PC-3 (cell line): ENCODE measurements around the gene ZNF469.

ENCODE experiments used
- EZH2 ChIP-seq: fragments of 300-600 bp; sonication (generic); IDR thresholded peaks from one replicate; pipeline ENCODE4 v1.6.1; 2017; ENCODE audit warnings: antibody characterized with exemption, mild to moderate bottlenecking, low read length; ENCODE audit not compliant: unreplicated experiment
- EZH2phosphoT487 ChIP-seq: fragments of 300-600 bp; sonication (generic); IDR thresholded peaks from 2 replicates; pipeline ENCODE4 v1.6.1; 2018; ENCODE audit warnings: mild to moderate bottlenecking, antibody characterized with exemption, low read length, borderline replicate concordance
- TF ChIP-seq, protein P1 (sequence below): fragments of 300-600 bp; sonication (generic); conservative IDR thresholded peaks from 2 replicates; pipeline ENCODE4 v1.5.1; 2017; ENCODE audit warnings: antibody characterized with exemption, low read depth, mild to moderate bottlenecking, low read length

DNA sequence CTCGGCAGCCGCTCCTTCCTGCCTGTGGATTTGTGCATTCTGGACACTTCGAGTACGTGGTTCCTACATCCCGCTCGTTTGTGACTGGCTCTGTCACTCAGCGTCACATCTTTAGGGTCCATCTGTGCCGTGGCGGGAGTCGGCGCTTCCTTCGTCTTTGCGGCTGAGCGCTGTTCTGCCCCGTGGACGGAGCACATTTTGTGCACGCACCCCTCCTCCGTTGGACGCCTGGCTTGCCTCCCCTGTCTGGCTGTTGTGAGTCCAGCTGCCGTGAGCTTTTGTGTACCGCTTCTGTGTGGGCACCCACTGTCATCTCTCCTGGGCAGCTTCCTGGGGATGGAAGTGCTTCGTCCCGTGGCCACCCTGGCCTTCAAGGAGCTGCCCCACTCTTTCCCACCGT, 6.4 kb downstream of the ZNF469 start:
- TF ChIP-seq, protein P1, sequence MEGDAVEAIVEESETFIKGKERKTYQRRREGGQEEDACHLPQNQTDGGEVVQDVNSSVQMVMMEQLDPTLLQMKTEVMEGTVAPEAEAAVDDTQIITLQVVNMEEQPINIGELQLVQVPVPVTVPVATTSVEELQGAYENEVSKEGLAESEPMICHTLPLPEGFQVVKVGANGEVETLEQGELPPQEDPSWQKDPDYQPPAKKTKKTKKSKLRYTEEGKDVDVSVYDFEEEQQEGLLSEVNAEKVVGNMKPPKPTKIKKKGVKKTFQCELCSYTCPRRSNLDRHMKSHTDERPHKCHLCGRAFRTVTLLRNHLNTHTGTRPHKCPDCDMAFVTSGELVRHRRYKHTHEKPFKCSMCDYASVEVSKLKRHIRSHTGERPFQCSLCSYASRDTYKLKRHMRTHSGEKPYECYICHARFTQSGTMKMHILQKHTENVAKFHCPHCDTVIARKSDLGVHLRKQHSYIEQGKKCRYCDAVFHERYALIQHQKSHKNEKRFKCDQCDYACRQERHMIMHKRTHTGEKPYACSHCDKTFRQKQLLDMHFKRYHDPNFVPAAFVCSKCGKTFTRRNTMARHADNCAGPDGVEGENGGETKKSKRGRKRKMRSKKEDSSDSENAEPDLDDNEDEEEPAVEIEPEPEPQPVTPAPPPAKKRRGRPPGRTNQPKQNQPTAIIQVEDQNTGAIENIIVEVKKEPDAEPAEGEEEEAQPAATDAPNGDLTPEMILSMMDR = no peak
- no peak for TF ChIP-seq EZH2phosphoT487
- TF ChIP-seq EZH2 = no peak
